ENCODE data around the gene SLC25A43.
"Not testable (repeated sequence)": the region's sequence is repeated elsewhere in the genome, so short reads cannot be mapped to it uniquely, and the experiment has no call there.

The SLC25A43 gene

GRCh38 chrX:119427024-119427794, 28.1 kb downstream of the SLC25A43 start:
- TF ChIP-seq GABPA (IDR thresholded peaks at IDR 0.05; ENCODE audit: low read depth), result no peak
- TF ChIP-seq, protein P1, sequence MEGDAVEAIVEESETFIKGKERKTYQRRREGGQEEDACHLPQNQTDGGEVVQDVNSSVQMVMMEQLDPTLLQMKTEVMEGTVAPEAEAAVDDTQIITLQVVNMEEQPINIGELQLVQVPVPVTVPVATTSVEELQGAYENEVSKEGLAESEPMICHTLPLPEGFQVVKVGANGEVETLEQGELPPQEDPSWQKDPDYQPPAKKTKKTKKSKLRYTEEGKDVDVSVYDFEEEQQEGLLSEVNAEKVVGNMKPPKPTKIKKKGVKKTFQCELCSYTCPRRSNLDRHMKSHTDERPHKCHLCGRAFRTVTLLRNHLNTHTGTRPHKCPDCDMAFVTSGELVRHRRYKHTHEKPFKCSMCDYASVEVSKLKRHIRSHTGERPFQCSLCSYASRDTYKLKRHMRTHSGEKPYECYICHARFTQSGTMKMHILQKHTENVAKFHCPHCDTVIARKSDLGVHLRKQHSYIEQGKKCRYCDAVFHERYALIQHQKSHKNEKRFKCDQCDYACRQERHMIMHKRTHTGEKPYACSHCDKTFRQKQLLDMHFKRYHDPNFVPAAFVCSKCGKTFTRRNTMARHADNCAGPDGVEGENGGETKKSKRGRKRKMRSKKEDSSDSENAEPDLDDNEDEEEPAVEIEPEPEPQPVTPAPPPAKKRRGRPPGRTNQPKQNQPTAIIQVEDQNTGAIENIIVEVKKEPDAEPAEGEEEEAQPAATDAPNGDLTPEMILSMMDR (IDR thresholded peaks at IDR 0.05; ENCODE audit: insufficient read depth, low read length), result no peak
- no peak for TF ChIP-seq SPI1 (IDR thresholded peaks at IDR 0.05; ENCODE audit: borderline replicate concordance, low read depth)
- TF ChIP-seq POLR2AphosphoS5 (IDR thresholded peaks at IDR 0.05; ENCODE audit: low read depth), result peak; percentile 61
- no peak for TF ChIP-seq REST (IDR thresholded peaks at IDR 0.05; ENCODE audit: insufficient replicate concordance, low read depth)
- Histone ChIP-seq H3K4me3 (replicated peaks; ENCODE audit: insufficient read depth, low read length) (no peak overlapping the region), H3K27ac (replicated peaks) (peak overlapping the region; percentile 82), H3K27me3 (ENCODE audit: insufficient read depth, poor library complexity, severe bottlenecking) (no peaks in the 10 kb centered on the region)
- DNase-seq (ENCODE audit: low read depth in 1 of 2, low spot score in 1 of 2), result peak; percentile 25 to 83

GRCh38 chrX:119427795-119428185, 28.7 kb downstream of the SLC25A43 start:
- no peak overlapping the region for H3K4me3 ChIP-seq (replicated peaks; ENCODE audit: insufficient read depth, low read length)
- H3K27me3 ChIP-seq (ENCODE audit: insufficient read depth, poor library complexity, severe bottlenecking), result no peaks in the 10 kb centered on the region
- peak overlapping the region; percentile 82 for H3K27ac ChIP-seq (replicated peaks)
- TF ChIP-seq POLR2AphosphoS5 (IDR thresholded peaks at IDR 0.05; ENCODE audit: low read depth), result no peak
- TF ChIP-seq, protein P1 (IDR thresholded peaks at IDR 0.05; ENCODE audit: insufficient read depth, low read length), result no peak
- no peak for TF ChIP-seq SPI1 (IDR thresholded peaks at IDR 0.05; ENCODE audit: borderline replicate concordance, low read depth)
- no peak for TF ChIP-seq REST (IDR thresholded peaks at IDR 0.05; ENCODE audit: insufficient replicate concordance, low read depth)
- no peak for TF ChIP-seq GABPA (IDR thresholded peaks at IDR 0.05; ENCODE audit: low read depth)
- DNase-seq (ENCODE audit: low read depth in 1 of 2, low spot score in 1 of 2), result no peak

GRCh38 chrX:119429471-119429870, 30.3 kb downstream of the SLC25A43 start:
- TF ChIP-seq, protein P1 (IDR thresholded peaks at IDR 0.05; ENCODE audit: insufficient read depth, low read length), result no peak
- no peak for DNase-seq (ENCODE audit: low read depth in 1 of 2, low spot score in 1 of 2)
- Histone ChIP-seq H3K27me3 (ENCODE audit: insufficient read depth, poor library complexity, severe bottlenecking) (no peaks in the 10 kb centered on the region), H3K4me3 (replicated peaks; ENCODE audit: insufficient read depth, low read length) (no peak overlapping the region), H3K27ac (replicated peaks) (no peak overlapping the region)

DNA sequence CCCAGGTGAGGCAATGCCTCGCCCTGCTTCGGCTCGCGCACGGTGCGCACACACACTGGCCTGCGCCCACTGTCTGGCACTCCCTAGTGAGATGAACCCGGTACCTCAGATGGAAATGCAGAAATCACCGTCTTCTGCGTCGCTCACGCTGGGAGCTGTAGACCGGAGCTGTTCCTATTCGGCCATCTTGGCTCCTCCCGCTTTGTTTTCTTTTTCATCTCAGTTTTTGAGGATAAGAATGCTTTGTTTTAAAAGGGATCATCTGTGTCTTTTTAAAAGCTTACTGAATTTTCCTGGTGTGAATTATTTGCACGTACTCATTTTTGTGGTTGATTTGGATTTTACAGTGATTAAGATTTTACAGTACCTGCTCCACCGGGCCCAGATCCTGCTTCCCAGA, 42.2 kb downstream of the SLC25A43 start:
- H3K4me3 ChIP-seq (replicated peaks; ENCODE audit: insufficient read depth, low read length); DNase-seq (ENCODE audit: low read depth in 1 of 2, low spot score in 1 of 2); H3K27ac ChIP-seq (replicated peaks); H3K27me3 ChIP-seq (ENCODE audit: insufficient read depth, poor library complexity, severe bottlenecking): not testable (repeated sequence)
